HepG2 (cell line): Measurements from ENCODE around the gene ALPL.

ENCODE experiments used
- HCFC1 ChIP-seq: fragments of 150-350 bp; IDR thresholded peaks from 2 replicates; pipeline ENCODE4 v1.6.1; 2014; ENCODE audit warnings: low read depth, low read length
- ZNF180 ChIP-seq: sonication (generic); formaldehyde crosslinking; IDR thresholded peaks from 2 replicates; pipeline ENCODE4 v1.4.0; 2020; ENCODE audit warnings: low read depth, missing genetic modification reagents, borderline replicate concordance
- ZNF317 ChIP-seq: sonication (generic); formaldehyde crosslinking; IDR thresholded peaks from 2 replicates; pipeline ENCODE4 v1.5.0; 2020; ENCODE audit warnings: mild to moderate bottlenecking, missing genetic modification reagents

- TF ChIP-seq HCFC1 (no peak), ZNF317 (CRISPR knock-in tag) (no peak), ZNF180 (CRISPR knock-in tag) (no peak)
These were observed 100.8 kb downstream of the ALPL start for GRCh38 chr1:21610027-21610426.
